ENCODE measurements around the gene CAST.
"Not testable (repeated sequence)": the region's sequence is repeated elsewhere in the genome, so short reads cannot be mapped to it uniquely, and the experiment has no call there.

The CAST gene

GRCh38 chr5:96743805-96744204, 81.6 kb downstream of the CAST start:
- no peak for DNase-seq (ENCODE audit: low read depth in 2 of 3, low spot score in 2 of 3)

GRCh38 chr5:96744218-96744617, 82.0 kb downstream of the CAST start:
- not testable (repeated sequence) for DNase-seq (ENCODE audit: low read depth in 2 of 3, low spot score in 2 of 3)

GRCh38 chr5:96745025-96745424, 82.8 kb downstream of the CAST start:
- DNase-seq (ENCODE audit: low read depth in 2 of 3, low spot score in 2 of 3), result no peak

- DNase-seq (ENCODE audit: low read depth in 2 of 3, low spot score in 2 of 3), result no peak
These were observed 83.8 kb downstream of the CAST start for GRCh38 chr5:96745844-96746531.

GRCh38 chr5:96747720-96748119, 85.5 kb downstream of the CAST start:
- DNase-seq (ENCODE audit: low read depth in 2 of 3, low spot score in 2 of 3), result no peak

- DNase-seq (ENCODE audit: low read depth in 2 of 3, low spot score in 2 of 3), result no peak
These were observed 88.1 kb downstream of the CAST start for GRCh38 chr5:96750110-96750822.

GRCh38 chr5:96751203-96752169, 89.3 kb downstream of the CAST start:
- DNase-seq (ENCODE audit: low read depth in 2 of 3, low spot score in 2 of 3), result no peak

GRCh38 chr5:96752341-96753016, 90.3 kb downstream of the CAST start:
- peak in 1 of 3 experiments; percentile 12 for DNase-seq (ENCODE audit: low read depth in 2 of 3, low spot score in 2 of 3)

- no peak for DNase-seq (ENCODE audit: low read depth in 2 of 3, low spot score in 2 of 3)
These were observed 90.8 kb downstream of the CAST start for GRCh38 chr5:96753017-96753397.

- no peak for DNase-seq (ENCODE audit: low read depth in 2 of 3, low spot score in 2 of 3)
These were observed 91.7 kb downstream of the CAST start for GRCh38 chr5:96753848-96754247.

GRCh38 chr5:96755851-96756250, 93.7 kb downstream of the CAST start:
- no peak for DNase-seq (ENCODE audit: low read depth in 2 of 3, low spot score in 2 of 3)

- no peak for DNase-seq (ENCODE audit: low read depth in 2 of 3, low spot score in 2 of 3)
These were observed 94.8 kb downstream of the CAST start for GRCh38 chr5:96756985-96757384.

- no peak for DNase-seq (ENCODE audit: low read depth in 2 of 3, low spot score in 2 of 3)
These were observed 96.4 kb downstream of the CAST start for GRCh38 chr5:96758621-96759020.

GRCh38 chr5:96761618-96762017, 99.4 kb downstream of the CAST start:
- no peak for DNase-seq (ENCODE audit: low read depth in 2 of 3, low spot score in 2 of 3)

GRCh38 chr5:96763026-96763425, 100.8 kb downstream of the CAST start:
- DNase-seq (ENCODE audit: low read depth in 2 of 3, low spot score in 2 of 3), result no peak

GRCh38 chr5:96765043-96765442, 102.9 kb downstream of the CAST start:
- no peak for DNase-seq (ENCODE audit: low read depth in 2 of 3, low spot score in 2 of 3)

GRCh38 chr5:96768708-96769251, 106.6 kb downstream of the CAST start:
- no peak for DNase-seq (ENCODE audit: low read depth in 2 of 3, low spot score in 2 of 3)

- DNase-seq (ENCODE audit: low read depth in 2 of 3, low spot score in 2 of 3), result no peak
These were observed 109.2 kb downstream of the CAST start for GRCh38 chr5:96771395-96771794.

- DNase-seq (ENCODE audit: low read depth in 2 of 3, low spot score in 2 of 3), result no peak
These were observed 109.9 kb downstream of the CAST start for GRCh38 chr5:96772111-96772510.

GRCh38 chr5:96772542-96772941, 110.4 kb downstream of the CAST start:
- DNase-seq (ENCODE audit: low read depth in 2 of 3, low spot score in 2 of 3), result no peak

GRCh38 chr5:96775050-96775449, 112.9 kb downstream of the CAST start:
- DNase-seq (ENCODE audit: low read depth in 2 of 3, low spot score in 2 of 3), result no peak

All from activated CD8-positive, alpha-beta memory T cell treated with anti-CD3 and anti-CD28 coated beads for 48 hours (primary cell).